Measurements from ENCODE around the gene SEC14L6. TPM values are rescaled to one million over a fixed set of nuclear protein-coding genes. Genes with fewer than 3 reads are reported as not detected.

The SEC14L6 gene
- total RNA-seq, 1 donor, result not detected

- no peak for TF ChIP-seq CTCF (IDR thresholded peaks at IDR 0.05; ENCODE audit: insufficient read depth, low read depth, low read length)
- DNase-seq (ENCODE audit: low read depth), result no peak
- no peak overlapping the region for H3K4me3 ChIP-seq (ENCODE audit: low read depth, low read length)
Observed at GRCh38 chr22:30508216-30508615, 38.3 kb downstream of the SEC14L6 start.

DNA sequence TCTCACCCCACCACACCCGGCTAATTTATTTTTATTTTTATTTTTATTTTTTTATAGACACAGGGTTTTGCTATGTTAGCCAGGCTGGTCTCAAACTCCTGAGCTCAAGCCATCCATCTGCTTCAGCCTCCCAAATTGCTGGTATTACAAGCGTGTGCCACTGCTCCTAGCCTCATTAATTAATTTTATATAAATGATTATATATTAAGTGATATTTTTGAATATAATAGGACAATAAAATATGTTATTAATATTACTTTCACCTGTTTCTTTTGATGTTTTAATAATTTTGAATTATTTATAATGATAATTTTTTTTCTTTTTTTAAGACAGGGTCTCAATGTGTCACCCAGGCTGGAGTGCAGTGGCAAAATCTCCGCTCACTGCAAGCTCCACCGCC lies 38.9 kb downstream of the SEC14L6 start:
- no peak for DNase-seq (ENCODE audit: low read depth)
- TF ChIP-seq CTCF (IDR thresholded peaks at IDR 0.05; ENCODE audit: insufficient read depth, low read depth, low read length), result no peak
- no peak overlapping the region for H3K4me3 ChIP-seq (ENCODE audit: low read depth, low read length)

GRCh38 chr22:30506507-30506968 lies 40.0 kb downstream of the SEC14L6 start:
- no peak overlapping the region for H3K4me3 ChIP-seq (ENCODE audit: low read depth, low read length)
- DNase-seq (ENCODE audit: low read depth), result no peak
- no peak for TF ChIP-seq CTCF (IDR thresholded peaks at IDR 0.05; ENCODE audit: insufficient read depth, low read depth, low read length)

DNA sequence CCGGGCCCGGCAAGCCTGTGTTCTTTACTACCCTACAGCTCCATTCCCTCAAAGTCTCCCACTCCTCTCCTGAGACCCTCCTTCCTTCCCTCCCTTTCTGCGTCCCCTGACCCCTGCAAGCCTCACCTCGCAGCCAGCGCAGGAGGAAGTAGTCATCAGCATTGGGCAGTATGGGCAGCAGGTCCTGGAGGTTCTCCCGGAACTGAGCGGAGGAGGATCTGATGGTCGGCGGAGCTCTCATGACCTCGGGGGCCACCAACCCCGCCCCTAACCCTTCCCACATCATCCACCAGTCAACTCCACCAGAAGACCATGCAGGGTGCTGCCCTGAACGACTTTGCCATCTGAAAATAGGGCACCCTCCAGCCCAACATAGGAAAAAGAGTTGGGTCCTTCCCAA lies 43.0 kb downstream of the SEC14L6 start:
- no peak for DNase-seq (ENCODE audit: low read depth)
- TF ChIP-seq CTCF (IDR thresholded peaks at IDR 0.05; ENCODE audit: insufficient read depth, low read depth, low read length), result no peak
- H3K4me3 ChIP-seq (ENCODE audit: low read depth, low read length), result no peak overlapping the region

- no peak for TF ChIP-seq CTCF (IDR thresholded peaks at IDR 0.05; ENCODE audit: insufficient read depth, low read depth, low read length)
- DNase-seq (ENCODE audit: low read depth), result no peak
- H3K4me3 ChIP-seq (ENCODE audit: low read depth, low read length), result no peak overlapping the region
Observed at GRCh38 chr22:30502911-30503310, 43.6 kb downstream of the SEC14L6 start.

- no peak for TF ChIP-seq CTCF (IDR thresholded peaks at IDR 0.05; ENCODE audit: insufficient read depth, low read depth, low read length)
- no peak overlapping the region for H3K4me3 ChIP-seq (ENCODE audit: low read depth, low read length)
- DNase-seq (ENCODE audit: low read depth), result no peak
Observed at GRCh38 chr22:30502153-30502552, 44.4 kb downstream of the SEC14L6 start.

- TF ChIP-seq CTCF (IDR thresholded peaks at IDR 0.05; ENCODE audit: insufficient read depth, low read depth, low read length), result no peak
- DNase-seq (ENCODE audit: low read depth), result no peak
Observed at GRCh38 chr22:30500628-30501027, 45.9 kb downstream of the SEC14L6 start.

More at GRCh38 chr22:30500628-30501027, 45.9 kb downstream of the SEC14L6 start:
- no peak overlapping the region for H3K4me3 ChIP-seq (ENCODE audit: low read depth, low read length)
